Hepatocyte (in vitro differentiated cells): ENCODE measurements around the gene GPD2. TPM values are rescaled to one million over a fixed set of nuclear protein-coding genes. Genes with fewer than 3 reads are reported as not detected.
"Not testable (repeated sequence)": the region's sequence is repeated elsewhere in the genome, so short reads cannot be mapped to it uniquely, and the experiment has no call there.

Source experiments
- DNase-seq: peaks from one replicate; pipeline ENCODE4 v3.0.0-alpha.2; 2016; ENCODE audit warnings: low spot score
- H2AFZ ChIP-seq: fragments of 200-600 bp; sonication (generic); 2 replicates; pipeline ENCODE4 v1.6.0; 2016; ENCODE audit warnings: antibody characterized with exemption, mild to moderate bottlenecking
- H3K27ac ChIP-seq: fragments of 200-600 bp; sonication (generic); 2 replicates; pipeline ENCODE4 v1.5.1; 2016; ENCODE audit warnings: mild to moderate bottlenecking
- H3K27me3 ChIP-seq: fragments of 200-600 bp; sonication (generic); 2 replicates; pipeline ENCODE4 v1.6.1; 2016
- H3K36me3 ChIP-seq: fragments of 200-600 bp; sonication (generic); replicated peaks from 2 replicates; pipeline ENCODE4 v1.5.1; 2016; ENCODE audit warnings: low read depth; ENCODE audit not compliant: insufficient read depth
- H3K4me1 ChIP-seq: fragments of 200-600 bp; sonication (generic); 2 replicates; pipeline ENCODE4 v1.5.1; 2016; ENCODE audit warnings: mild to moderate bottlenecking, moderate library complexity; ENCODE audit not compliant: insufficient read depth
- H3K4me2 ChIP-seq: fragments of 200-600 bp; sonication (generic); 2 replicates; pipeline ENCODE4 v1.6.0; 2016
- H3K4me3 ChIP-seq: fragments of 200-600 bp; sonication (generic); 2 replicates; pipeline ENCODE4 v1.5.1; 2016; ENCODE audit warnings: mild to moderate bottlenecking
- H3K79me2 ChIP-seq: fragments of 200-600 bp; sonication (generic); 2 replicates; pipeline ENCODE4 v1.6.0; 2017; ENCODE audit warnings: mild to moderate bottlenecking
- H3K9me2 ChIP-seq: fragments of 200-600 bp; sonication (generic); replicated peaks from 2 replicates; pipeline ENCODE4 v1.6.0; 2017; ENCODE audit warnings: mild to moderate bottlenecking; ENCODE audit not compliant: insufficient read depth
- H3K9me3 ChIP-seq: fragments of 200-600 bp; sonication (generic); 2 replicates; pipeline ENCODE4 v1.5.1; 2016; ENCODE audit warnings: low read depth, mild to moderate bottlenecking
- H4K20me1 ChIP-seq: fragments of 200-600 bp; sonication (generic); 2 replicates; pipeline ENCODE4 v1.6.0; 2016; ENCODE audit warnings: mild to moderate bottlenecking; ENCODE audit not compliant: insufficient read depth, poor library complexity, severe bottlenecking
- EZH2 ChIP-seq: fragments of 200-600 bp; sonication (generic); IDR thresholded peaks from 2 replicates; pipeline ENCODE4 v1.6.1; 2016; ENCODE audit warnings: antibody characterized with exemption, mild to moderate bottlenecking, borderline replicate concordance
- EZH2phosphoT487 ChIP-seq: fragments of 200-600 bp; sonication (generic); IDR thresholded peaks from one replicate; pipeline ENCODE4 v1.6.1; 2018; ENCODE audit warnings: antibody characterized with exemption, mild to moderate bottlenecking, low read depth, moderate library complexity; ENCODE audit not compliant: unreplicated experiment, severe bottlenecking
- WGBS: methylation state at CpG from one replicate; pipeline ENCODE4 v1.1.6; 2016; ENCODE audit warnings: low lambda C conversion rate; ENCODE audit errors: missing lambda C conversion rate; 5-methylcytosine and 5-hydroxymethylcytosine counted together
- polyA plus RNA-seq: library from polyadenylated mRNA; unstranded; fragments of >200 nt; fragmentation: Nextera tagmentation; extraction: Ambion mirVana; gene quantifications from 2 replicates; pipeline ENCODE4 v1.2.1, GENCODE V29; 2016
- total RNA-seq: library from RNA; depleted of rRNA; stranded (reverse); fragments of >200 nt; gene quantifications from 2 replicates; pipeline ENCODE4 v1.2.3, GENCODE V29; 2014
- TF ChIP-seq, protein P1 (sequence below): fragments of 200-600 bp; sonication (generic); IDR thresholded peaks from 2 replicates; pipeline ENCODE4 v1.5.1; 2016; ENCODE audit warnings: antibody characterized with exemption, mild to moderate bottlenecking; ENCODE audit not compliant: poor library complexity

The GPD2 gene
- total and polyA plus RNA-seq, 2 experiments from 2014 or later: 10.8 to 71.7 TPM

DNA sequence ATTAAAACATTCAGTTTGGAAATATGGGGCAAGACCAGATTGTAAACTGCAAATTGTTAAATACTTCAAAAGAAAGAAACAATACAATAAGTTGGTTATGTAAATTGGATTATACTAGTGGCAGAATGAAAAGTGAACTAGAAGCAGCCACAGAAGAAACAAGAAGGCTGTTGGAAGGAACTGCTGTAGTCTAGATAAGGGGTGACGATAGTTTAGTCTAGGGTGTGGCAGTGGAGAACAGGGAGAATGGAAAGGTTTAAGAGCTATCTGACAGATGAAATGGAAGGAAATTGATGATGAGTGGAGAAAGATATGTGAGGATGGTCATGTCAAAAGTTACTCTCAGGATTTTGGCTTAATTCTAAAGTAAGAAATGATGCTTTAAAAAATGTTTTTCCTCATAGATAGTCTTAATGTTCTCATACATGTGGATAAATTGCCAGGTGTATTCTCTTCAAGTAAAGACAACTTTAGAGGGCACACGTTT lies 179.7 kb downstream of the GPD2 start:
- H3K4me2 ChIP-seq: no peak overlapping the region
- no peaks in the 10 kb centered on the region for H3K36me3 ChIP-seq
- H3K4me3 ChIP-seq: no peak overlapping the region
- H4K20me1 ChIP-seq: no peaks in the 10 kb centered on the region
- H3K27me3 ChIP-seq: no peaks in the 10 kb centered on the region
- no peak overlapping the region for H2AFZ ChIP-seq
- H3K79me2 ChIP-seq: no peaks in the 10 kb centered on the region
- DNase-seq: no peak
- 59% methylated on average over 2 of the region's 2 CpGs for WGBS
- no peaks in the 10 kb centered on the region for H3K9me3 ChIP-seq
- no peaks in the 10 kb centered on the region for H3K4me1 ChIP-seq
- no peak for TF ChIP-seq EZH2phosphoT487
- no peak overlapping the region for H3K27ac ChIP-seq
- H3K9me2 ChIP-seq: no peaks in the 10 kb centered on the region

DNA sequence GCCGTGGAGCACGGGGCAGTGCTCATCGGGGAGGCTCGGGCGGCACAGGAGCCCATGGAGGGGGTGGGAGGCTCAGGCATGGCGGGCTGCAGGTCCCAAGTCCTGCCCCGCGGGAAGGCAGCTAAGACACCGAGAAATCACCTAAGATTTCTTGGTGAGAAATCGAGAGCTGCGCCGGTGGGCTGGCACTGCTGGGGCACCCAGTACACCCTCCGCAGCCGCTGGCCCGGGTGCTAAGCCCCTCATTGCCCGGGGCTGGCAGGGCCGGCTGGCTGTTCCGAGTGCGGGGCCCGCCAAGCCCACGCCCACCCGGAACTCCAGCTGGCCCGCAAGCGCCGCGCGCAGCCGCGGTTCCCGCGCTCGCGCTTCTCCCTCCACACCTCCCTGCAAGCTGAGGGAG lies 181.9 kb downstream of the GPD2 start:
- H3K4me2 ChIP-seq, H3K27me3 ChIP-seq, H3K36me3 ChIP-seq, H3K4me3 ChIP-seq, H2AFZ ChIP-seq, H4K20me1 ChIP-seq, H3K9me3 ChIP-seq, H3K79me2 ChIP-seq, H3K4me1 ChIP-seq, DNase-seq, H3K27ac ChIP-seq, H3K9me2 ChIP-seq: not testable (repeated sequence)
- 97% methylated on average over 14 of the region's 33 CpGs for WGBS

DNA sequence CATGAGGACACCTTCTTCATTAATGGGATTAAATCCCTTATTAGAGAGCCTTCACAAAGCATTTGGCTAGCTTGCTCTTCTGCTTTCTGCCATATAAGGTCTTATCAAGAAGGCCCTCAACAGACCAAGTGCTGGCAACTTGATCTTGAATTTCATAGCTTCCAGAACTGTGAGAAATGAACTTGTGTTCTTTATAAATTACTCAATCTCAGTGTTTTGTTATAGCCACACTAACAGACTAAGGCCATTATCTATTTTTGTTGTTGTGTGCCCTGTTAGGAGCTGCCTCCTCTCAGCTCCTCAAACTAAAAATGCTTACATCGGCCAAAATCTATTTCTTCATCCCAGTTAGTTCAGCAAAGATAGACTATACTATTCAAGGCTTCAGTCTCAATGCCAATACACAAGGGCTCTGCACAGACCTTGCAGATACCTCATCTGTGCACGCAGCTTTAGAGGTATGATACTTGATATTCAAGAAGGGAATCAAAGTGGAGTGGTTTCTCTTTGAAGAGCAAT lies 182.9 kb downstream of the GPD2 start:
- no peak overlapping the region for H2AFZ ChIP-seq
- H3K9me3 ChIP-seq: no peaks in the 10 kb centered on the region
- H3K27me3 ChIP-seq: peaks cover 3% of the 10 kb centered on the region
- no peak for DNase-seq
- H3K9me2 ChIP-seq: no peaks in the 10 kb centered on the region
- H3K4me1 ChIP-seq: no peaks in the 10 kb centered on the region
- no peaks in the 10 kb centered on the region for H3K36me3 ChIP-seq
- WGBS: 87% methylated on average over 2 of the region's 2 CpGs
- H3K27ac ChIP-seq: no peak overlapping the region
- H3K79me2 ChIP-seq: no peaks in the 10 kb centered on the region
- no peaks in the 10 kb centered on the region for H4K20me1 ChIP-seq
- no peak overlapping the region for H3K4me3 ChIP-seq
- no peak overlapping the region for H3K4me2 ChIP-seq
- TF ChIP-seq EZH2 (no peak), EZH2phosphoT487 (no peak)
- TF ChIP-seq, protein P1, sequence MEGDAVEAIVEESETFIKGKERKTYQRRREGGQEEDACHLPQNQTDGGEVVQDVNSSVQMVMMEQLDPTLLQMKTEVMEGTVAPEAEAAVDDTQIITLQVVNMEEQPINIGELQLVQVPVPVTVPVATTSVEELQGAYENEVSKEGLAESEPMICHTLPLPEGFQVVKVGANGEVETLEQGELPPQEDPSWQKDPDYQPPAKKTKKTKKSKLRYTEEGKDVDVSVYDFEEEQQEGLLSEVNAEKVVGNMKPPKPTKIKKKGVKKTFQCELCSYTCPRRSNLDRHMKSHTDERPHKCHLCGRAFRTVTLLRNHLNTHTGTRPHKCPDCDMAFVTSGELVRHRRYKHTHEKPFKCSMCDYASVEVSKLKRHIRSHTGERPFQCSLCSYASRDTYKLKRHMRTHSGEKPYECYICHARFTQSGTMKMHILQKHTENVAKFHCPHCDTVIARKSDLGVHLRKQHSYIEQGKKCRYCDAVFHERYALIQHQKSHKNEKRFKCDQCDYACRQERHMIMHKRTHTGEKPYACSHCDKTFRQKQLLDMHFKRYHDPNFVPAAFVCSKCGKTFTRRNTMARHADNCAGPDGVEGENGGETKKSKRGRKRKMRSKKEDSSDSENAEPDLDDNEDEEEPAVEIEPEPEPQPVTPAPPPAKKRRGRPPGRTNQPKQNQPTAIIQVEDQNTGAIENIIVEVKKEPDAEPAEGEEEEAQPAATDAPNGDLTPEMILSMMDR: no peak

DNA sequence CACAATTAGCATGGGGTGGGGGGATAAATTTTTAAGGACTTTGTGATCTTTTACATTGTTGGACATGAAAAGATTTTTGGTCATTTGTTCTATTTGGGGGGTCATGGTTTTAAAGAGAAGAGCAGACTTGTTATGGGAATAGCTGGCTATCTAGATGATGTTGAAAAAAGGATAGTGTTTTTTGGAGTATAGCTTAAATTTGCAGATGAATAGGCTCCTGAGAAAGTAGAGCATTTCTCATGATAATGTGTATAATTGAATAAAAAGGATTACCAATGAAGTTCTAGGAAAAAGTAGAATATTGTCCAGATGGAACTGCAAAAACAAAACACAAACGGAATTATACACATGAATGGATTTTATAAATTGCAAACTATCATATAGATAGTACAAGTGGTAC lies 186.3 kb downstream of the GPD2 start:
- no peaks in the 10 kb centered on the region for H4K20me1 ChIP-seq
- H3K9me3 ChIP-seq: no peaks in the 10 kb centered on the region
- TF ChIP-seq EZH2phosphoT487: no peak
- no peak for TF ChIP-seq EZH2
- TF ChIP-seq, protein P1: no peak
- H3K27ac ChIP-seq: no peak overlapping the region
- no peaks in the 10 kb centered on the region for H3K4me1 ChIP-seq
- H3K27me3 ChIP-seq: peaks cover 3% of the 10 kb centered on the region
- H3K79me2 ChIP-seq: no peaks in the 10 kb centered on the region
- H3K4me3 ChIP-seq: no peak overlapping the region
- H2AFZ ChIP-seq: no peak overlapping the region
- no peaks in the 10 kb centered on the region for H3K36me3 ChIP-seq
- no peak overlapping the region for H3K4me2 ChIP-seq
- WGBS: 88% methylated on average over 1 of the region's 1 CpG
- H3K9me2 ChIP-seq: no peaks in the 10 kb centered on the region
- no peak for DNase-seq
